Body of pancreas (tissue), 4 donors: ENCODE results near the gene CXCR6. TPM values are rescaled to one million over a fixed set of nuclear protein-coding genes. Genes with fewer than 3 reads are reported as not detected.

Source experiments
- ATAC-seq: fragments of 150-250 bp; one replicate; pipeline ENCODE4 v1.9.1; 2016
- DNase-seq, 4 donors: peaks; one replicate each; pipeline ENCODE4 v3.0.0-alpha.2; 2019
- H3K27ac ChIP-seq, 4 donors: fragments of 200-600 bp; sonication (generic); 1 replicate in 3 of 4; 2 replicates in 1 of 4; pipeline versions ENCODE4 v1.5.1 to v1.6.1; 2016 to 2019; ENCODE audit warnings: mild to moderate bottlenecking in 1 of 4, mixed read lengths in 1 of 4, moderate library complexity in 1 of 4
- H3K27me3 ChIP-seq, 2 donors: fragments of 200-600 bp; sonication (generic); one replicate each; pipeline ENCODE4 v1.6.0; 2016; ENCODE audit warnings: mild to moderate bottlenecking in 1 of 2
- H3K36me3 ChIP-seq, 2 donors: fragments of 200-600 bp; sonication (generic); replicated peaks in 1 of 2; 2 replicates each; pipeline ENCODE4 v1.5.1; 2016; ENCODE audit warnings: low read depth in 2 of 2; ENCODE audit not compliant: insufficient read depth in 1 of 2
- H3K4me1 ChIP-seq: fragments of 200-600 bp; sonication (generic); one replicate; pipeline ENCODE4 v1.6.0; 2016
- H3K4me3 ChIP-seq, 2 donors: fragments of 200-600 bp; sonication (generic); 1 replicate in 1 of 2; 2 replicates in 1 of 2; pipeline ENCODE4 v1.5.1; 2016 to 2019
- H3K9me3 ChIP-seq, 3 donors: fragments of 200-600 bp; sonication (generic); 1 replicate in 2 of 3; 2 replicates in 1 of 3; pipeline ENCODE4 v1.5.1; 2016
- CTCF ChIP-seq, 7 experiments: fragments of 450-650 bp in 4 of 7; fragments of 200-600 bp in 3 of 7; sonication (generic) in 3 of 7; IDR thresholded peaks; one replicate each; pipeline ENCODE4 v1.5.1; 2016 to 2019; ENCODE audit warnings: antibody characterized with exemption in 7 of 7
- POLR2A ChIP-seq, 3 donors: fragments of 450-650 bp; IDR thresholded peaks; one replicate each; pipeline ENCODE4 v1.6.1; 2016; ENCODE audit warnings: antibody characterized with exemption in 3 of 3, mild to moderate bottlenecking in 2 of 3
- WGBS, 2 donors: methylation state at CpG; one replicate each; pipeline ENCODE4 v1.1.5; 2017; 5-methylcytosine and 5-hydroxymethylcytosine counted together
- intact Hi-C: fragments of 100-400 bp; cut with DNase I; formaldehyde crosslinking; loops from one replicate; pipeline ENCODE4 v1.15.1; 2023
- total RNA-seq, 2 donors: library from RNA; depleted of rRNA; stranded (reverse); fragments of >200 nt; gene quantifications; one replicate each; pipeline ENCODE4 v1.1.0, GENCODE V29; 2016

Gene CXCR6
- total RNA-seq, 2 donors from 2014 or later, result 2.9 TPM; not detected in 1

- H3K4me1 ChIP-seq, result no peaks in the 10 kb centered on the region
- intact Hi-C loops, result no loop called here
- 76 to 88% methylated on average over 3 to 5 of the region's 5 CpGs for WGBS, 2 donors
- H3K27ac ChIP-seq, result no peak overlapping the region
- H3K36me3 ChIP-seq, result peaks cover 0 to 17% of the 10 kb centered on the region in 2 donors
- peak in 1 of 3 donors; percentile 7 for TF ChIP-seq POLR2A (IDR thresholded peaks at IDR 0.05)
- no peak for TF ChIP-seq CTCF (IDR thresholded peaks at IDR 0.05)
- peak in 1 of 4 donors; percentile 30 for DNase-seq
- H3K4me3 ChIP-seq, result no peak overlapping the region
- no peaks in the 10 kb centered on the region for H3K9me3 ChIP-seq
- ATAC-seq, result no peak
- no peaks in the 10 kb centered on the region for H3K27me3 ChIP-seq
Observed at GRCh38 chr3:45944830-45945620, 1.8 kb downstream of the CXCR6 start.

- WGBS, 2 donors, result 94% methylated on average over 1 of the region's 1 CpG; no CpG with 5 or more reads in 1 of the 2 donors
- TF ChIP-seq CTCF (IDR thresholded peaks at IDR 0.05) (no peak), POLR2A (IDR thresholded peaks at IDR 0.05) (no peak)
- Histone ChIP-seq H3K4me1 (no peaks in the 10 kb centered on the region), H3K36me3 (peaks cover 0 to 21% of the 10 kb centered on the region in 2 donors), H3K9me3 (no peaks in the 10 kb centered on the region), H3K27ac (no peak overlapping the region), H3K4me3 (no peak overlapping the region), H3K27me3 (no peaks in the 10 kb centered on the region)
- no peak for DNase-seq
- ATAC-seq, result no peak
- intact Hi-C loops, result no loop called here
Observed at GRCh38 chr3:45946307-45946706, 3.0 kb downstream of the CXCR6 start.

DNA sequence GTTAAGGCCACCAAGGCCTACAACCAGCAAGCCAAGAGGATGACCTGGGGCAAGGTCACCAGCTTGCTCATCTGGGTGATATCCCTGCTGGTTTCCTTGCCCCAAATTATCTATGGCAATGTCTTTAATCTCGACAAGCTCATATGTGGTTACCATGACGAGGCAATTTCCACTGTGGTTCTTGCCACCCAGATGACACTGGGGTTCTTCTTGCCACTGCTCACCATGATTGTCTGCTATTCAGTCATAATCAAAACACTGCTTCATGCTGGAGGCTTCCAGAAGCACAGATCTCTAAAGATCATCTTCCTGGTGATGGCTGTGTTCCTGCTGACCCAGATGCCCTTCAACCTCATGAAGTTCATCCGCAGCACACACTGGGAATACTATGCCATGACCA lies 3.6 kb downstream of the CXCR6 start:
- ATAC-seq (no peak), DNase-seq (no peak)
- no peak for TF ChIP-seq POLR2A (IDR thresholded peaks at IDR 0.05)
- no peak for TF ChIP-seq CTCF (IDR thresholded peaks at IDR 0.05)
- Histone ChIP-seq H3K36me3 (peaks cover 0 to 27% of the 10 kb centered on the region in 2 donors), H3K9me3 (no peaks in the 10 kb centered on the region), H3K4me1 (no peaks in the 10 kb centered on the region), H3K27ac (no peak overlapping the region), H3K27me3 (no peaks in the 10 kb centered on the region), H3K4me3 (no peak overlapping the region)
- intact Hi-C loops, result no loop called here
- WGBS, 2 donors, result 74 to 87% methylated on average over 2 to 3 of the region's 3 CpGs

GRCh38 chr3:45947361-45947760 lies 4.1 kb downstream of the CXCR6 start:
- Histone ChIP-seq H3K27me3 (no peaks in the 10 kb centered on the region), H3K4me1 (no peaks in the 10 kb centered on the region), H3K27ac (no peak overlapping the region), H3K4me3 (no peak overlapping the region), H3K36me3 (peaks cover 0 to 30% of the 10 kb centered on the region in 2 donors), H3K9me3 (no peaks in the 10 kb centered on the region)
- WGBS, 2 donors, result 83 to 93% methylated on average over 3 of the region's 3 CpGs
- no peak for DNase-seq
- ATAC-seq, result no peak
- TF ChIP-seq POLR2A (IDR thresholded peaks at IDR 0.05) (no peak), CTCF (IDR thresholded peaks at IDR 0.05) (no peak)
- intact Hi-C loops, result no loop called here
